SU-DHL-6 (cell line): ENCODE results near the gene PNMA8B.

Source experiments
- CTCF ChIP-seq: fragments of 200-600 bp; sonication (generic); IDR thresholded peaks from one replicate; pipeline ENCODE4 v1.5.1; 2017; ENCODE audit warnings: antibody characterized with exemption, mild to moderate bottlenecking, low read length, moderate library complexity; ENCODE audit not compliant: insufficient read depth, poor library complexity, severe bottlenecking
- EZH2phosphoT487 ChIP-seq: fragments of 200-600 bp; sonication (generic), shearing (Covaris generic); conservative IDR thresholded peaks from 2 replicates; pipeline ENCODE4 v1.6.1; 2018; ENCODE audit warnings: mild to moderate bottlenecking, antibody characterized with exemption, low read length, moderate library complexity, mixed read lengths

DNA sequence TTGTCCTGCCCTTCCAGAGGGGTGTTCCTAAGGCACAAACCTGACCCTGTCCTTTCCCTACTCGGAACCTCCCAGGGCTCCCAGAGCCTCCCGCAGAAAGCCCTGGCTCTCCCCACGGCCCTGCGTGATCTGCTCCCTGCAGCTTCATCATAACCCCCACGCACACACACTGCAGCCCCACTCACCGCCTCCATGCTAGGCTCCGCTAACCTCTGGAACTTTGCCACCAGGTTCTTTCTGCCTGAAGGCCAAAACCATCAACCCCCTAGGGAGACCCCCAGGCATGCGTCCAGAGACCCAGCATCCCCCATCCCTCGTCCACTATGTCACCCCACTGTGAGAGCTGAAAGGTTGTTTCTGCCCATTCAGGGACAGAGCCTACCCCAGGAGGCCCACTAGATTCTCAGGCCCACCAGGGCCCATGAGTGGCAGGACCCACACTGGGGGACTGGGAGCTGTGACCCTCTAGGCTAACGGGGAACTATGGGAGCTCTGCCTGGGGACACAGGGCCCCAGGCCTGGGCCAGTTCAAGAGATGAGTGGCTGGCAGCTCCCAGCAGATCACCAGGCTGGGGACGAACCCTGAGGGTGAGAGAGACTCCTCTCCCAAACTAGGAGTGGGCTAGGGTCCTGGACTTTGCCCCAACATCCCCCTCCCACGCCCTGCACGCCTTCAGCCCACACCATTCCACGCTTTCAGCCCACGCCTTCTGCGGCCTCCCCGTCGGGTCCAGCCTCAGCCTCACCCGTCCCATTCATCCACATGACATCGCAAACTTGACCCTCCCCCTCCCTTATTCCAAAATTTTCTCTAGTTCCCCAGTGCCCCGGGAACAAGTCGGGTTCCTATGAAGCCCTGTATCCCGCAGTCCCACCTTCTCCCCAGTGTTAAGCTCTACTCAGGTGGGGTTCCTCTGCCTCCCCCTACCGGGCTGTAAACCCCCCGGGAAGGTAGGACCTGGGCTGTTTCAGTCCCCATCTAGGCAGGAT is 33.2 kb upstream of the PNMA8B start:
- TF ChIP-seq CTCF: no peak
- TF ChIP-seq EZH2phosphoT487: no peak
